ENCODE measurements around the gene GDI2.
A peak's percentile ranks its signal among the peaks of the same experiment; 100 is the strongest.
"Not testable (repeated sequence)": the region's sequence is repeated elsewhere in the genome, so short reads cannot be mapped to it uniquely, and the experiment has no call there.

GDI2 gene

GRCh38 chr10:5827841-5828240 lies 14.6 kb upstream of the GDI2 start:
- DNase-seq (ENCODE audit: low read depth in 2 of 2), result no peak

GRCh38 chr10:5826511-5826910 lies 13.3 kb upstream of the GDI2 start:
- DNase-seq (ENCODE audit: low read depth in 2 of 2), result not testable (repeated sequence)

GRCh38 chr10:5818894-5819293 lies 5.7 kb upstream of the GDI2 start:
- no peak for DNase-seq (ENCODE audit: low read depth in 2 of 2)

GRCh38 chr10:5818048-5818331 lies 4.8 kb upstream of the GDI2 start:
- DNase-seq (ENCODE audit: low read depth in 2 of 2), result no peak

GRCh38 chr10:5817322-5818047 lies 4.3 kb upstream of the GDI2 start:
- no peak for DNase-seq (ENCODE audit: low read depth in 2 of 2)

- DNase-seq (ENCODE audit: low read depth in 2 of 2), result no peak
Observed at GRCh38 chr10:5816170-5816569, 2.9 kb upstream of the GDI2 start.

- DNase-seq (ENCODE audit: low read depth in 2 of 2), result no peak
Observed at GRCh38 chr10:5814110-5815107, 1.2 kb upstream of the GDI2 start.

- no peak for DNase-seq (ENCODE audit: low read depth in 2 of 2)
Observed at GRCh38 chr10:5813091-5813340, 218 bp downstream of the GDI2 start.

- peak; percentile 18 to 21 for DNase-seq (ENCODE audit: low read depth in 2 of 2)
Observed at GRCh38 chr10:5812283-5813090, 747 bp downstream of the GDI2 start.

GRCh38 chr10:5811387-5811821 lies 1.8 kb downstream of the GDI2 start:
- no peak for DNase-seq (ENCODE audit: low read depth in 2 of 2)

GRCh38 chr10:5810225-5810624 lies 3.0 kb downstream of the GDI2 start:
- DNase-seq (ENCODE audit: low read depth in 2 of 2), result no peak

GRCh38 chr10:5809527-5810154 lies 3.6 kb downstream of the GDI2 start:
- no peak for DNase-seq (ENCODE audit: low read depth in 2 of 2)

GRCh38 chr10:5808783-5809392 lies 4.3 kb downstream of the GDI2 start:
- DNase-seq (ENCODE audit: low read depth in 2 of 2), result not testable (repeated sequence)

GRCh38 chr10:5806745-5807144 lies 6.5 kb downstream of the GDI2 start:
- no peak for DNase-seq (ENCODE audit: low read depth in 2 of 2)

- DNase-seq (ENCODE audit: low read depth in 2 of 2), result no peak
Observed at GRCh38 chr10:5805711-5806110, 7.5 kb downstream of the GDI2 start.

- DNase-seq (ENCODE audit: low read depth in 2 of 2), result no peak
Observed at GRCh38 chr10:5805260-5805659, 8.0 kb downstream of the GDI2 start.

- DNase-seq (ENCODE audit: low read depth in 2 of 2), result no peak
Observed at GRCh38 chr10:5804386-5804785, 8.8 kb downstream of the GDI2 start.

- DNase-seq (ENCODE audit: low read depth in 2 of 2), result no peak
Observed at GRCh38 chr10:5800782-5801181, 12.5 kb downstream of the GDI2 start.

- no peak for DNase-seq (ENCODE audit: low read depth in 2 of 2)
Observed at GRCh38 chr10:5794236-5794635, 19.0 kb downstream of the GDI2 start.

GRCh38 chr10:5789626-5790025 lies 23.6 kb downstream of the GDI2 start:
- no peak for DNase-seq (ENCODE audit: low read depth in 2 of 2)

GRCh38 chr10:5788969-5789368 lies 24.3 kb downstream of the GDI2 start:
- DNase-seq (ENCODE audit: low read depth in 2 of 2), result no peak

- no peak for DNase-seq (ENCODE audit: low read depth in 2 of 2)
Observed at GRCh38 chr10:5783300-5783699, 29.9 kb downstream of the GDI2 start.

Measured in activated CD4-positive, alpha-beta T cell treated with anti-CD3 and anti-CD28 coated beads for 24 hours (primary cell).